Neutrophil (primary cell): ENCODE data around the gene CREB3L4.

Source experiments
- H3K27ac ChIP-seq: fragments of 200-600 bp; sonication (generic); 2 replicates; pipeline ENCODE4 v1.5.1; 2016; ENCODE audit warnings: mild to moderate bottlenecking, moderate library complexity
- H3K27me3 ChIP-seq: fragments of 200-600 bp; sonication (generic); 2 replicates; pipeline ENCODE4 v1.6.0; 2016; ENCODE audit warnings: mild to moderate bottlenecking
- H3K36me3 ChIP-seq: fragments of 200-600 bp; sonication (generic); 2 replicates; pipeline ENCODE4 v1.5.1; 2017
- H3K4me1 ChIP-seq, 2 experiments: fragments of 200-600 bp in 1 of 2; sonication (generic) in 1 of 2; 1 replicate in 1 of 2; 2 replicates in 1 of 2; pipeline versions ENCODE4 v1.5.1 to v1.6.1; 2013 to 2016; ENCODE audit warnings: low read depth in 1 of 2, low read length in 1 of 2, mild to moderate bottlenecking in 1 of 2, moderate library complexity in 1 of 2; ENCODE audit not compliant: control insufficient read depth in 1 of 2, insufficient read depth in 1 of 2
- H3K4me3 ChIP-seq, 2 experiments: fragments of 200-600 bp in 1 of 2; sonication (generic) in 1 of 2; 1 replicate in 1 of 2; 2 replicates in 1 of 2; pipeline ENCODE4 v1.5.1; 2013 to 2016; ENCODE audit warnings: low read depth in 1 of 2, low read length in 1 of 2, mild to moderate bottlenecking in 1 of 2, moderate library complexity in 1 of 2
- H3K9me3 ChIP-seq: fragments of 200-600 bp; sonication (generic); 2 replicates; pipeline ENCODE4 v1.5.1; 2016
- CTCF ChIP-seq: fragments of 200-600 bp; sonication (generic); IDR thresholded peaks from 2 replicates; pipeline ENCODE4 v1.5.1; 2016; ENCODE audit warnings: antibody characterized with exemption

Gene CREB3L4

GRCh38 chr1:153953859-153954365 lies 13.8 kb upstream of the CREB3L4 start:
- peaks cover 58% of the 10 kb centered on the region for H3K36me3 ChIP-seq
- TF ChIP-seq CTCF = no peak
- peaks cover 23 to 26% of the 10 kb centered on the region in 2 experiments for H3K4me1 ChIP-seq
- no peak overlapping the region for H3K27ac ChIP-seq
- no peak overlapping the region for H3K4me3 ChIP-seq
- no peaks in the 10 kb centered on the region for H3K9me3 ChIP-seq
- H3K27me3 ChIP-seq = no peaks in the 10 kb centered on the region

- H3K27ac ChIP-seq = no peak overlapping the region
- peaks cover 49% of the 10 kb centered on the region for H3K36me3 ChIP-seq
- no peak for TF ChIP-seq CTCF
- H3K4me1 ChIP-seq = peaks cover 23 to 30% of the 10 kb centered on the region in 2 experiments
- H3K27me3 ChIP-seq = no peaks in the 10 kb centered on the region
- H3K4me3 ChIP-seq = no peak overlapping the region
- no peaks in the 10 kb centered on the region for H3K9me3 ChIP-seq
These were observed 12.9 kb upstream of the CREB3L4 start for GRCh38 chr1:153954826-153955225.

DNA sequence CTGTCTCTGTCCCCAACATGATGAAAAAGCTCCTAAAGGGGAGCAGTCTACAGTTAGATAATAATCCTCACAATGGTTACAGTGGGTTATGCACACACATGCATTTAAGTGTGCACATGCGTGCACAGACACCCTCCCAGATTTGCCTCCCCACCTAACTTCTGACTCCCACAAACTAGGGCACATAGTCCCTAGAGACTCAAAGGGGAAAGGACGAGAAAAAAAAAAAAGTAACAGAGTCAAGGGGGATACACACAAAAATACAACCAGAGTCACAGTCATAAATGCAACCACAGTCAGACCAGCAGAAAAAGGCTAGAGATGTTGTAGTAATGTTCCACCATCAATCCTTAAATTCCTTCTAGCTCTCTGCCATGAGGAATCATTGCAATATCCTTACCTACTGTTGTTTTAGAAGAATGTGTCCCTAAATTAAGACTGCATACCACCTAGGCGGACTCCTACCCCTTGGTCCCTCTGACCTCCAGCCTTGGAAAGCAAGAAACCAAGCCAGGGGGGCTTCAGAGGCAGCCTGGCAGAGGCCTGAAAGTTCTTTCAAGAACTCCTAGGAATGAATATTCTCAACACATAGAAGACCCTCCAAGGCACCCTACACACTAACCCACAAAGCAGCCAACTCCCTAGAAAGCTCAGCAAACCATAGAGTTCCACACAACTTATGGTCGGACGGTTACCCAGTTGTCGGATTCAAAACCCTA lies 10.5 kb upstream of the CREB3L4 start:
- Histone ChIP-seq H3K9me3 (no peaks in the 10 kb centered on the region), H3K36me3 (peaks cover 34% of the 10 kb centered on the region), H3K4me3 (peak overlapping the region; percentile 90 to 99), H3K4me1 (peaks cover 30 to 42% of the 10 kb centered on the region in 2 experiments), H3K27me3 (no peaks in the 10 kb centered on the region), H3K27ac (peak overlapping the region; percentile 98)
- no peak for TF ChIP-seq CTCF

- Histone ChIP-seq H3K27me3 (no peaks in the 10 kb centered on the region), H3K9me3 (no peaks in the 10 kb centered on the region), H3K36me3 (peaks cover 28% of the 10 kb centered on the region), H3K4me1 (peaks cover 35 to 48% of the 10 kb centered on the region in 2 experiments), H3K4me3 (peak overlapping the region; percentile 90 to 99), H3K27ac (peak overlapping the region; percentile 98)
- TF ChIP-seq CTCF = no peak
These were observed 10.0 kb upstream of the CREB3L4 start for GRCh38 chr1:153957744-153958110.

DNA sequence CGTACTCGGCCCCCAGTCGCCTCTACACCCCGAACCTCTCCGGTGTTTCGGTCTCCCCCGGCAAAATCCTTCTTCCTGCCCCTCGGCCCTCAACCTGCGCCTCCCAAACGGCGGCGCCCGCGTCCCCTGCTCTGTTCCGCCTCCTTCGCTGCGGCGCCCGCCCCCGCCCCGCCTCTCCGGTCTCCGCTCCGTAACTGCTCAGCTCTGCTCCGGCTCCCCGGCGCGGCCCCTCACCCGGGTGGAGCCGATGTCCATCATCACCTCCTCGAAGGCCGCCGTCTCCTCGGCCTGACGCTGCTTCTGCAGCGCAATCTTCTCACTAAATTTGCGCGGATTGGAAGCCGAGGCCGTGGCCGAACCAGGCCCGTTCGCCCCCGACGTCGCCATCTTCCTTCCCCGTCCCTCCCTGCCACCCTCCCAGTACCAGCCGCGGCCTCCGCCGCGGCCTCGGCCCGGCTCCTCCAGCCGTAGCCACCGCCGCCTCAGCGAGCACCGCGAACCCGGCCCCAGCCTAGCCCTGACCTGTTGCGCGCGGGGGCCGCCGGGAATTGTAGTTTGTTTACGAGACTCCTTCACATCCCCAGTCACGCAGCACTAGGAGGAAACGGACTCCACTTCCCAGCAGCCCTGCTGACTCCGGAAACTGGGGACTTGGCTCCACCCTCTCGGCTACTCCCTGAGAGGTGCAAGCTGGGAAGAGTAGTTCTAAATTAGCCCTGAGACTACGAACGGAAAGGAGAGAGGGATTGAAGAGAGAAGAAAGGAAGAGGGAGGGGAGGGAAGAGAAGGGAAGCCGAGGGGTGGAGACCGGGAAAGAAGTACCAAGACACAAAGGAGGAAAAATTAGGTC lies 9.4 kb upstream of the CREB3L4 start, which contains the start of gene CRTC2:
CRTC2 (minus strand) TSS at position 502 of the 850 bp plus-strand sequence; CDS start at position 387, 115 bp downstream.
- Histone ChIP-seq H3K9me3 (no peaks in the 10 kb centered on the region), H3K27me3 (no peaks in the 10 kb centered on the region), H3K36me3 (peaks cover 23% of the 10 kb centered on the region), H3K4me3 (peak within 1 kb of the TSS; percentile 90 to 99), H3K4me1 (peaks cover 41 to 52% of the 10 kb centered on the region in 2 experiments), H3K27ac (peak within 1 kb of the TSS; percentile 98)
- peak; percentile 39 for TF ChIP-seq CTCF
